ENCODE data around the gene DOK6.

Gene DOK6

GRCh38 chr18:69444221-69444620 is 43.5 kb downstream of the DOK6 start:
- DNase-seq: no peak

GRCh38 chr18:69447886-69448285 is 47.2 kb downstream of the DOK6 start:
- no peak for DNase-seq

- DNase-seq: no peak
Measured at GRCh38 chr18:69455125-69455524, 54.4 kb downstream of the DOK6 start.

GRCh38 chr18:69469444-69469919 is 68.8 kb downstream of the DOK6 start:
- peak; percentile 61 for DNase-seq

GRCh38 chr18:69480460-69480859 is 79.8 kb downstream of the DOK6 start:
- no peak for DNase-seq

GRCh38 chr18:69483574-69483973 is 82.9 kb downstream of the DOK6 start:
- DNase-seq: no peak

- no peak for DNase-seq
Measured at GRCh38 chr18:69484699-69485396, 84.2 kb downstream of the DOK6 start.

- DNase-seq: no peak
Measured at GRCh38 chr18:69487488-69488394, 87.1 kb downstream of the DOK6 start.

- DNase-seq: no peak
Measured at GRCh38 chr18:69490072-69490471, 89.4 kb downstream of the DOK6 start.

GRCh38 chr18:69490813-69491212 is 90.1 kb downstream of the DOK6 start:
- DNase-seq: no peak

- no peak for DNase-seq
Measured at GRCh38 chr18:69491576-69491975, 90.9 kb downstream of the DOK6 start.

- DNase-seq: no peak
Measured at GRCh38 chr18:69492861-69493260, 92.2 kb downstream of the DOK6 start.

GRCh38 chr18:69494841-69495240 is 94.2 kb downstream of the DOK6 start:
- DNase-seq: no peak

- no peak for DNase-seq
Measured at GRCh38 chr18:69495338-69495737, 94.7 kb downstream of the DOK6 start.

GRCh38 chr18:69495841-69496533 is 95.3 kb downstream of the DOK6 start:
- DNase-seq: no peak

- no peak for DNase-seq
Measured at GRCh38 chr18:69518989-69519388, 118.3 kb downstream of the DOK6 start.

- DNase-seq: no peak
Measured at GRCh38 chr18:69523582-69523981, 122.9 kb downstream of the DOK6 start.

GRCh38 chr18:69528435-69528834 is 127.7 kb downstream of the DOK6 start:
- no peak for DNase-seq

- no peak for DNase-seq
Measured at GRCh38 chr18:69529151-69529550, 128.5 kb downstream of the DOK6 start.

GRCh38 chr18:69531973-69532372 is 131.3 kb downstream of the DOK6 start:
- no peak for DNase-seq

- DNase-seq: no peak
Measured at GRCh38 chr18:69537183-69537582, 136.5 kb downstream of the DOK6 start.

- DNase-seq: no peak
Measured at GRCh38 chr18:69538849-69539248, 138.2 kb downstream of the DOK6 start.

- no peak for DNase-seq
Measured at GRCh38 chr18:69539404-69539803, 138.7 kb downstream of the DOK6 start.

Data from stimulated activated CD4-positive, alpha-beta T cell treated with anti-CD3 and anti-CD28 coated beads, Interleukin-15, amount 100 ng/mL, for 24 hours (primary cell).